Hematopoietic multipotent progenitor cell treated with erythropoietin and hydrocortisone succinate and interleukin-3 and kit ligand, for 15 days (in vitro differentiated cells): Measurements from ENCODE around the gene NKAIN4.

Source experiments
- DNase-seq: peaks from one replicate; pipeline ENCODE4 v3.0.0-alpha.2; 2015; ENCODE audit warnings: low spot score

NKAIN4 gene

GRCh38 chr20:63254232-63254605, at the start of gene NKAIN4:
Gene NKAIN4 (minus strand): TSS chr20:63254463. CDS start chr20:63254450, 13 bp downstream.
- DNase-seq, result no peak

- DNase-seq, result no peak
These were observed 48.9 kb upstream of the NKAIN4 start for GRCh38 chr20:63303095-63303666.

GRCh38 chr20:63301671-63302070, 47.4 kb upstream of the NKAIN4 start:
- DNase-seq, result no peak

GRCh38 chr20:63298731-63299312, 44.6 kb upstream of the NKAIN4 start:
- no peak for DNase-seq

GRCh38 chr20:63297796-63298572, 43.7 kb upstream of the NKAIN4 start:
- DNase-seq, result no peak

DNA sequence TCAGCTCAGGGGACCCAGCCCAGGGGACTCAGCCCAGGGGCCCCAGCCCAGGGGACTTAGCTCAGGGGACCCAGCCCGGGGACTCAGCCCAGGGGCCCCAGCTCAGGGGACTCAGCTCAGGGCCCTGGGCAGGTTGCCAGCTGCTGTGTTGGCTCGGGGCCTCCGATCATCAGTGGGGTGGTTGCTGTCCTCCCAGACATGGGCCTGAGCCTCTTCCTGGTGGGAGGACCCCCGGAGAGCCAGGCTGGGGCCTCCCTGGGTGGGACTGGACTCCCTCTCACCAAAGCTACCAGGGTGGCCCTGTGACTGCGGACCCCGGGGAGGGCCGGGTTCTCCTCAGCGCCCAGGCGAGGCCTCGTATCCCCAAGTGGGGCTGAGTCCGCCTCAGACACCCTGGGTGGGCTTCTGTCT, 43.1 kb upstream of the NKAIN4 start:
- no peak for DNase-seq

- no peak for DNase-seq
These were observed 42.5 kb upstream of the NKAIN4 start for GRCh38 chr20:63296531-63297299.

DNA sequence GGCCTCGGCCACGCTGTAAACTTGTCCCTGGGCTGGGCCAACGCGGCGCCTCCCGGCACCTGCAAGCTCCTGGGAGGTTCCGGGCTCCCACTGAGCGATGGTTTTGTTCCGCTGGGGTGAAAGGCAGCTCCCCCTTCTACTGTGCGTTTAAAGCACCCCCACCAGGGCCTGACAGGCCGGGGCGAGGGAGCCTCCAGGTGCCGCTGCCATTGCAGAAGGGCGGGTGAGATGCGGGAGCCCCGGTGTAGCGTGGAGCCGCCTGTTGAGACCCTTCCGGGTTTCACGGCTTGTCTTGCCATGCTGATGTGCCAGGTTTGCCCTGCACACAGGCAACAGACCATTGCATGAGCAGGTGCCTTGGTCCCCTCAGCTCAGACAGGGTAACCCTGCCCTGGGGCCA, 41.6 kb upstream of the NKAIN4 start:
- no peak for DNase-seq

DNA sequence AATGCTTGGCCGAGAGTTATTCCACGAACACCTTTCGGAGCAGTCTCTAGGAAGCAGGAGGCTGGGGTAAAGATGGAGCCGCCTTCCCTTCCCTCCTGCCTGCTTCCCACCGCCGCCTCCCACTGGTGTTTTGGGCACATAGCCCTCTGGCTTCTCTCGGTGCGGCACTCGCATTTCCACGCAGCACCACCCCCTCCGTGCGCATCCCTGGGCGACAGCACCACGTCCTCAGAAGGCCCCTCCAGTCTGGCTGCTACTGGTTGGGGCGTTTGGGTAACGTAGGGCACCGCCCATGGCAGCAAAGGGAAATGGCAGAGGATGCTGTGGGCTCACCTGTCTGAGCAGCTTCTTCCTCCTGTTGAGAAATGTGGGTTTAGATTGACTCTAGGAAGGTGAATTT, 41.2 kb upstream of the NKAIN4 start:
- no peak for DNase-seq

GRCh38 chr20:63295018-63295417, 40.8 kb upstream of the NKAIN4 start:
- no peak for DNase-seq

- DNase-seq, result no peak
These were observed 40.3 kb upstream of the NKAIN4 start for GRCh38 chr20:63294536-63294900.

GRCh38 chr20:63293871-63294535, 39.7 kb upstream of the NKAIN4 start:
- no peak for DNase-seq

- no peak for DNase-seq
These were observed 39.2 kb upstream of the NKAIN4 start for GRCh38 chr20:63293456-63293855.

- no peak for DNase-seq
These were observed 38.6 kb upstream of the NKAIN4 start, which contains the start of gene COL20A1 for GRCh38 chr20:63292904-63293303. Gene COL20A1 (plus strand): TSS chr20:63293186. CDS start chr20:63295108, 1,922 bp downstream.

- DNase-seq, result no peak
These were observed 38.0 kb upstream of the NKAIN4 start for GRCh38 chr20:63292292-63292701.

- no peak for DNase-seq
These were observed 37.5 kb upstream of the NKAIN4 start for GRCh38 chr20:63291811-63292210.

DNA sequence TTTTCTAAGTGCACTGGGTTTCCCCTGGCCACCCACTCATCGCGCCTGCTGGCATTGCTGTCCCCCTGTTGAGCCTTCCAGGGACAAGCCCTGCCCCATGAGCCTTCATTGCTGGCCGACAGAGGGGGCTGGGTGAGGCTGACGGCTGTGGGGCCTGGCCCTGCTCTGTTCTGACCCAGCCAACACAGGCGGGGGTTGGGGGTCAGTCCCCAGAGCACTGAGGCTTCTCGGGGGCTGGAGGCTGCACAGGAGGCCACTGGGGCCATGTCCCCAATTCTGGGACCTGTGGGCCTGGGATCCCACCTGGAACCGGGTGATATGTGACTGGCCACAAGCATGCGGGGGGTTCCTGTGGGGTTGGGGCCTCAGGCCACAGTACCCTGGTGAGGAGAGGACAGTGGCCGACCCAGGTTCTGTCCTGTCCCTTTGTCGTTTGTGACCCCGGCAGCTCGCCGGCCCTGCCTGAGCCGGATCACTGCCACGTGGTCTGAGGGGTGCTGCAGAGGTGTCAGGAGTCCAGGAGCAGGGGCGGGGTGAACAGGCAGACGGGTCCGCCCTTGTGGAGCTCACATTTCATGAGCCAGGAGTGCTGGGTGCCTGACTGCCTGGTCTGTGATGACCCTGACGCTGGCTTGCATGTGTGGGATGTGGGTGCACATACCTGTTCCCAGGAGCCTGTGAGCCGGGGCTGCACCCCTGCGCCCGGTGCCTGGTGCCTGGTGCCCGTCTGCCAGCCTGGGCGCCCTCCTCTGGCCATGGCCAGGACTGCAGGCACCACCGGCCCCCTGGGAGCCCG, 36.6 kb upstream of the NKAIN4 start:
- peak; percentile 33 for DNase-seq

DNA sequence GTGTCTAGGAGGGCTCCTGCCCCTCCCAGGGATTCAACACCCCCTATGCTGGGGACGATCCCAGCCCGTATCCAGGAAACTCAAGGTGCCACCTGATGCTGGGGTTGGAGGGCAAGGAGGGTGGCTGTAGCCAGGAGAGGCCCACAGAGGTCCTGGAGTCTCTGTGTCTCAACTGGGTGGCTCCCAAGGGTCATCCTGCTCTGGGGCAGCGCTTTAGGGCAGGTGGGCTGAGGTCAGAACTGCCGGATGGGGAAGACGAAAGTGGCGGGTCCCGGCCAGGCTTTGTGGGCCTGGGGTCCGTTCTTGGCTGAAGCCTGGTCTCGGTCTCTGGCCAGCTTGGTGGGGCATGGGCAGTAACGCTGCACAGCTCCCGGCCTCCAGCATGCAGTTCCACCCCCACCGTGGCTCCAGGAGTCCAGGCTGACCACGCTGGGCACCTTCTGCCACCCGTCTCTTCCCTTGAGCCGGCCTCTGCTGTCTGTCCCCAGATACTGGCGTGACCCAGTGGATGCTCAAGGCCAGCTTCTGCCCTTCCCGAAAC, 35.9 kb upstream of the NKAIN4 start:
- no peak for DNase-seq

- DNase-seq, result no peak
These were observed 35.3 kb upstream of the NKAIN4 start for GRCh38 chr20:63289311-63290135.
